Measurements from ENCODE around the gene LEF1. TPM values are rescaled to one million over a fixed set of nuclear protein-coding genes. Genes with fewer than 3 reads are reported as not detected.

The LEF1 gene
- total and polyA plus RNA-seq, 2 experiments from 2014 or later = 0.50 to 0.73 TPM

GRCh38 chr4:108053251-108053711 is 115.5 kb downstream of the LEF1 start (continued):
- no peak for TF ChIP-seq CTCF (conservative IDR thresholded peaks at IDR 0.05; ENCODE audit: low read depth in 2 of 2)
- no peak for TF ChIP-seq POLR2AphosphoS5 (IDR thresholded peaks at IDR 0.05; ENCODE audit: low read depth)
- TF ChIP-seq NANOG (IDR thresholded peaks at IDR 0.05; ENCODE audit: borderline replicate concordance) = no peak
- TF ChIP-seq, protein P1, sequence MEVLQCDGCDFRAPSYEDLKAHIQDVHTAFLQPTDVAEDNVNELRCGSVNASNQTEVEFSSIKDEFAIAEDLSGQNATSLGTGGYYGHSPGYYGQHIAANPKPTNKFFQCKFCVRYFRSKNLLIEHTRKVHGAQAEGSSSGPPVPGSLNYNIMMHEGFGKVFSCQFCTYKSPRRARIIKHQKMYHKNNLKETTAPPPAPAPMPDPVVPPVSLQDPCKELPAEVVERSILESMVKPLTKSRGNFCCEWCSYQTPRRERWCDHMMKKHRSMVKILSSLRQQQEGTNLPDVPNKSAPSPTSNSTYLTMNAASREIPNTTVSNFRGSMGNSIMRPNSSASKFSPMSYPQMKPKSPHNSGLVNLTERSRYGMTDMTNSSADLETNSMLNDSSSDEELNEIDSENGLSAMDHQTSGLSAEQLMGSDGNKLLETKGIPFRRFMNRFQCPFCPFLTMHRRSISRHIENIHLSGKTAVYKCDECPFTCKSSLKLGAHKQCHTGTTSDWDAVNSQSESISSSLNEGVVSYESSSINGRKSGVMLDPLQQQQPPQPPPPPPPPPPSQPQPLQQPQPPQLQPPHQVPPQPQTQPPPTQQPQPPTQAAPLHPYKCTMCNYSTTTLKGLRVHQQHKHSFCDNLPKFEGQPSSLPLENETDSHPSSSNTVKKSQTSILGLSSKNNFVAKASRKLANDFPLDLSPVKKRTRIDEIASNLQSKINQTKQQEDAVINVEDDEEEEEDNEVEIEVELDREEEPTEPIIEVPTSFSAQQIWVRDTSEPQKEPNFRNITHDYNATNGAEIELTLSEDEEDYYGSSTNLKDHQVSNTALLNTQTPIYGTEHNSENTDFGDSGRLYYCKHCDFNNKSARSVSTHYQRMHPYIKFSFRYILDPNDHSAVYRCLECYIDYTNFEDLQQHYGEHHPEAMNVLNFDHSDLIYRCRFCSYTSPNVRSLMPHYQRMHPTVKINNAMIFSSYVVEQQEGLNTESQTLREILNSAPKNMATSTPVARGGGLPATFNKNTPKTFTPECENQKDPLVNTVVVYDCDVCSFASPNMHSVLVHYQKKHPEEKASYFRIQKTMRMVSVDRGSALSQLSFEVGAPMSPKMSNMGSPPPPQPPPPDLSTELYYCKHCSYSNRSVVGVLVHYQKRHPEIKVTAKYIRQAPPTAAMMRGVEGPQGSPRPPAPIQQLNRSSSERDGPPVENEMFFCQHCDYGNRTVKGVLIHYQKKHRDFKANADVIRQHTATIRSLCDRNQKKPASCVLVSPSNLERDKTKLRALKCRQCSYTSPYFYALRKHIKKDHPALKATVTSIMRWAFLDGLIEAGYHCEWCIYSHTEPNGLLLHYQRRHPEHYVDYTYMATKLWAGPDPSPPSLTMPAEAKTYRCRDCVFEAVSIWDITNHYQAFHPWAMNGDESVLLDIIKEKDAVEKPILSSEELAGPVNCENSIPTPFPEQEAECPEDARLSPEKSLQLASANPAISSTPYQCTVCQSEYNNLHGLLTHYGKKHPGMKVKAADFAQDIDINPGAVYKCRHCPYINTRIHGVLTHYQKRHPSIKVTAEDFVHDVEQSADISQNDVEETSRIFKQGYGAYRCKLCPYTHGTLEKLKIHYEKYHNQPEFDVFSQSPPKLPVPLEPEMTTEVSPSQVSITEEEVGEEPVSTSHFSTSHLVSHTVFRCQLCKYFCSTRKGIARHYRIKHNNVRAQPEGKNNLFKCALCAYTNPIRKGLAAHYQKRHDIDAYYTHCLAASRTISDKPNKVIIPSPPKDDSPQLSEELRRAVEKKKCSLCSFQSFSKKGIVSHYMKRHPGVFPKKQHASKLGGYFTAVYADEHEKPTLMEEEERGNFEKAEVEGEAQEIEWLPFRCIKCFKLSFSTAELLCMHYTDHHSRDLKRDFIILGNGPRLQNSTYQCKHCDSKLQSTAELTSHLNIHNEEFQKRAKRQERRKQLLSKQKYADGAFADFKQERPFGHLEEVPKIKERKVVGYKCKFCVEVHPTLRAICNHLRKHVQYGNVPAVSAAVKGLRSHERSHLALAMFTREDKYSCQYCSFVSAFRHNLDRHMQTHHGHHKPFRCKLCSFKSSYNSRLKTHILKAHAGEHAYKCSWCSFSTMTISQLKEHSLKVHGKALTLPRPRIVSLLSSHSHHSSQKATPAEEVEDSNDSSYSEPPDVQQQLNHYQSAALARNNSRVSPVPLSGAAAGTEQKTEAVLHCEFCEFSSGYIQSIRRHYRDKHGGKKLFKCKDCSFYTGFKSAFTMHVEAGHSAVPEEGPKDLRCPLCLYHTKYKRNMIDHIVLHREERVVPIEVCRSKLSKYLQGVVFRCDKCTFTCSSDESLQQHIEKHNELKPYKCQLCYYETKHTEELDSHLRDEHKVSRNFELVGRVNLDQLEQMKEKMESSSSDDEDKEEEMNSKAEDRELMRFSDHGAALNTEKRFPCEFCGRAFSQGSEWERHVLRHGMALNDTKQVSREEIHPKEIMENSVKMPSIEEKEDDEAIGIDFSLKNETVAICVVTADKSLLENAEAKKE (CRISPR knock-in tag; IDR thresholded peaks at IDR 0.05) = no peak
- TF ChIP-seq EZH2 (IDR thresholded peaks at IDR 0.05; ENCODE audit: low read depth, unreplicated experiment) = no peak
- no peak for TF ChIP-seq ZNF331 (CRISPR knock-in tag; IDR thresholded peaks at IDR 0.05; ENCODE audit: low read depth)

- Histone ChIP-seq H3K4me1 (ENCODE audit: insufficient read depth) (peaks cover 11% of the 10 kb centered on the region; the same call in 1 of the 2 replicates), H3K79me2 (replicated peaks; ENCODE audit: insufficient read depth) (no peaks in the 10 kb centered on the region), H3K4me3 (no peak overlapping the region), H3K4me2 (no peak overlapping the region), H4K20me1 (replicated peaks; ENCODE audit: insufficient read depth) (no peaks in the 10 kb centered on the region), H3K9me2 (ENCODE audit: insufficient read depth) (0 out of 2 replicates have a peak, but pooled peaks cover 3% of the 10 kb centered on the region), H3F3A (replicated peaks; ENCODE audit: low read depth) (no peaks in the 10 kb centered on the region), H3K36me3 (ENCODE audit: insufficient read depth) (no peaks in the 10 kb centered on the region), H3K27me3 (ENCODE audit: insufficient read depth) (no peaks in the 10 kb centered on the region), H3K27ac (ENCODE audit: low read depth) (no peak overlapping the region), H2AFZ (no peak overlapping the region)
- peaks cover 14% of the 10 kb centered on the region for H3K4me1 Mint-ChIP-seq
- ATAC-seq = no peak
- H3K4me3 Mint-ChIP-seq = no peak overlapping the region
- no peak for DNase-seq (ENCODE audit: low spot score)
- H3K9me3 Mint-ChIP-seq = no peaks in the 10 kb centered on the region
- H3K27me3 Mint-ChIP-seq (ENCODE audit: insufficient read depth, low read depth, poor library complexity) = peaks cover 2% of the 10 kb centered on the region
- H3K36me3 Mint-ChIP-seq (ENCODE audit: low read depth) = no peaks in the 10 kb centered on the region
- H3K27ac Mint-ChIP-seq = no peak overlapping the region
- TF ChIP-seq ZNF114 (CRISPR knock-in tag; IDR thresholded peaks at IDR 0.05) (no peak), STAT1 (IDR thresholded peaks at IDR 0.05; ENCODE audit: unreplicated experiment) (no peak)
- TF ChIP-seq, protein P1 (CRISPR knock-in tag; IDR thresholded peaks at IDR 0.05) = no peak
Observed at GRCh38 chr4:108052558-108053120, 116.1 kb downstream of the LEF1 start.

All from GM23338 (cell line).